Measurements from ENCODE around the gene CCDC40.
"Not testable (repeated sequence)": the region's sequence is repeated elsewhere in the genome, so short reads cannot be mapped to it uniquely, and the experiment has no call there.

The CCDC40 gene

DNA sequence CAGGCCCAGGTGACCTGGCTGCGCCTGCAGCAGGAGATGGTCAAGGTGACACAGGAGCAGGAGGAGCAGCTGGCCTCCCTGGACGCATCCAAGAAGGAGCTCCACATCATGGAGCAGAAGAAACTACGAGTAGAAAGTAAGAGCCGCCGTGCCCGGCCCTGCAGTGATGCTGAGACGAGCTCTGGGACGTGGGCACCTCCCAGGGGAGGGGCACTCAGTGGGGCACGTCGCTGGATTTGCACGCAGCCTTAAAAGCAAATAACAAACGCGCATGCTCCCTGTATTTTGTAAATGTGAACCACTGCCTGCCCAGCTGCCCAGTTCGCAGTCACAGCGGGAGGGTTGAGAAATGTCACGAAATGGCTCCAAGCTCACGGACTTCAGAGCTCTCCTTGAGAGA is 49.6 kb downstream of the CCDC40 start:
- Mint-ChIP-seq H3K9me3 (no peaks in the 10 kb centered on the region), H3K27me3 (ENCODE audit: low read depth, poor library complexity) (peaks cover 5% of the 10 kb centered on the region), H3K27ac (no peak overlapping the region), H3K4me1 (no peaks in the 10 kb centered on the region), H3K36me3 (ENCODE audit: low read depth) (peaks cover 11% of the 10 kb centered on the region), H3K4me3 (no peak overlapping the region)
- TF ChIP-seq, protein P1, sequence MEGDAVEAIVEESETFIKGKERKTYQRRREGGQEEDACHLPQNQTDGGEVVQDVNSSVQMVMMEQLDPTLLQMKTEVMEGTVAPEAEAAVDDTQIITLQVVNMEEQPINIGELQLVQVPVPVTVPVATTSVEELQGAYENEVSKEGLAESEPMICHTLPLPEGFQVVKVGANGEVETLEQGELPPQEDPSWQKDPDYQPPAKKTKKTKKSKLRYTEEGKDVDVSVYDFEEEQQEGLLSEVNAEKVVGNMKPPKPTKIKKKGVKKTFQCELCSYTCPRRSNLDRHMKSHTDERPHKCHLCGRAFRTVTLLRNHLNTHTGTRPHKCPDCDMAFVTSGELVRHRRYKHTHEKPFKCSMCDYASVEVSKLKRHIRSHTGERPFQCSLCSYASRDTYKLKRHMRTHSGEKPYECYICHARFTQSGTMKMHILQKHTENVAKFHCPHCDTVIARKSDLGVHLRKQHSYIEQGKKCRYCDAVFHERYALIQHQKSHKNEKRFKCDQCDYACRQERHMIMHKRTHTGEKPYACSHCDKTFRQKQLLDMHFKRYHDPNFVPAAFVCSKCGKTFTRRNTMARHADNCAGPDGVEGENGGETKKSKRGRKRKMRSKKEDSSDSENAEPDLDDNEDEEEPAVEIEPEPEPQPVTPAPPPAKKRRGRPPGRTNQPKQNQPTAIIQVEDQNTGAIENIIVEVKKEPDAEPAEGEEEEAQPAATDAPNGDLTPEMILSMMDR (IDR thresholded peaks at IDR 0.05) = no peak
- no peak for DNase-seq

DNA sequence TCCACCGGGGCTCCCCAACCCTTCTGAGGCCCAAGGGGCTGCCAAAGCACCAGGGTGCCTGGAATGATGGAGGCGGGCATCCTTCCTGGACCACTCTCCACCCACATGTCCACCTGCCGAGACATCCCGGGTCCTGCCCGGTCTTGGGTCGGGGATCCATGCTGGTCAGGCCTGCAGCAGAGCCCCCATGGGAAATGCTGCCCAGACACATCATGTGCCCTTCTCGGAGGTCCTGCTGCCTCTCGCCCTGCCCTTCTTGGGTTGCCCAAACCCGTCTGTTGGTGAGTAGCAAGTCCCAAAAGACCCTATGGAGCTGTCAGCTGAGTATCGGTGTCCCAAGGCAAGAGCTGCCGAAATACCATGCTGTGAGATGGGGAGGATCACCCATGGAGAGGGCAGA is 50.2 kb downstream of the CCDC40 start:
- H3K9me3 Mint-ChIP-seq = no peaks in the 10 kb centered on the region
- H3K27me3 Mint-ChIP-seq (ENCODE audit: low read depth, poor library complexity) = peaks cover 5% of the 10 kb centered on the region
- H3K4me3 Mint-ChIP-seq = no peak overlapping the region

DNA sequence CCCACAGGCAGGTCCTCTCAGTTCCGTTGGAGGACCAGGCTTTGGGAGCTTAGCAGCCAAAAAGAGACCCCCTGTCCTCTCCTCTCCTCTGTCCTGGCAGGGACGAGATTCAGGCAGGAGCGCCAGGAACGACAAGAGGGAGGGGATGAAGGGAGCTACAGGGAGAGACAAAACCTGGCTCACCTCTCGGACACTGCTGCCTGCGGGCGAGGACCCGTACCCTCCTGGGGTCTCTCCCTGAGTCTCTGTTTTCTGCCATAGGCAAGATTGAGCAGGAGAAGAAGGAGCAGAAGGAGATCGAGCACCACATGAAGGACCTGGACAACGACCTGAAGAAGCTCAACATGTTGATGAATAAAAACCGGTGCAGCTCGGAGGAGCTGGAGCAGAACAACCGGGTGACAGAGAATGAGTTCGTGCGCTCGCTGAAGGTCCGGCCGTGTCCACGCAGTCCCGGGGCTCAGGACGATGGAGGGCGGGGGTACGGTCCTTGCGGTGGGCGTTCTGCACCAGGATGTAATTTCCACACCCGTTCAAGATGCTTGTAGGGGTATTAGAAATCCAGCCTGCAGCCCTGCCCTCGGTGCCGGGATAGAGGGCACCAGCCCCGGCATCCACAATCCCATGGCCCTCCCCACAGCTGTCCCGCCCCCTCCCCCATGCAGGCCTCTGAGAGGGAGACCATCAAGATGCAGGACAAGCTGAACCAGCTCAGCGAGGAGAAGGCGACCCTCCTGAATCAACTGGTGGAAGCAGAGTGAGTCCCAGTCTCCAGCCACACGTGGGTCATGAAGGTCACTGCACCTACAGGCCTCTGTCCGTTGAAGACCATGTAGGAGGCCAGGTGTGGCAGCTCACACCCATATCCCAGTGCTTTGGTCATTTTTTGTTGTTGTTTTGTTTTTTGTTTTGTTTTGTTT is 51.2 kb downstream of the CCDC40 start:
- Mint-ChIP-seq H3K27ac (no peak overlapping the region), H3K9me3 (peaks cover 4% of the 10 kb centered on the region), H3K27me3 (ENCODE audit: low read depth, poor library complexity) (peaks cover 9% of the 10 kb centered on the region), H3K4me3 (no peak overlapping the region), H3K36me3 (ENCODE audit: low read depth) (peaks cover 25% of the 10 kb centered on the region), H3K4me1 (no peaks in the 10 kb centered on the region)
- TF ChIP-seq, protein P1 (IDR thresholded peaks at IDR 0.05) = no peak
- no peak for DNase-seq

More for the DNA sequence above, 50.2 kb downstream of the CCDC40 start:
- Mint-ChIP-seq H3K4me1 (no peaks in the 10 kb centered on the region), H3K27ac (no peak overlapping the region), H3K36me3 (ENCODE audit: low read depth) (peaks cover 16% of the 10 kb centered on the region)
- TF ChIP-seq, protein P1 (IDR thresholded peaks at IDR 0.05) = no peak
- no peak for DNase-seq

DNA sequence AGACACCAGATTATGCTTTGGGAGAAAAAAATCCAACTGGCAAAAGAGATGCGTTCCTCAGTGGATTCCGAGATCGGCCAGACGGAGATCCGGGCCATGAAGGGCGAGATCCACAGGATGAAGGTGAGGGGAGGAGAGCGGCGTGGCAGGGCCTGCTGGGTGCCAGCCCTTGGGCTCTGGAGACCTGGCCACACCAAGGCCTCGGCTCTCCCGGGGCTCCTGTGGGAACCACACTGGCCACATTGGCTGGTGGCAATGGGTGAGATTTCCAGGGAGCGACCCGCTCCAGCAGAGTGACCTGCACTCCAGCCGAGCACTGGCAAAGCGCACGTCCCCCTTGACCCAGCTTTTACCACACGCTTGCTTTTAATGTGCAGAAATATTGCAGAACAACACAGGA is 53.3 kb downstream of the CCDC40 start:
- H3K27me3 Mint-ChIP-seq (ENCODE audit: low read depth, poor library complexity) = peaks cover 9% of the 10 kb centered on the region
- no peak overlapping the region for H3K4me3 Mint-ChIP-seq
- H3K9me3 Mint-ChIP-seq = peaks cover 4% of the 10 kb centered on the region
- H3K36me3 Mint-ChIP-seq (ENCODE audit: low read depth) = peaks cover 30% of the 10 kb centered on the region
- no peak for DNase-seq
- TF ChIP-seq, protein P1 (IDR thresholded peaks at IDR 0.05) = no peak
- no peak overlapping the region for H3K27ac Mint-ChIP-seq
- H3K4me1 Mint-ChIP-seq = peaks cover 3% of the 10 kb centered on the region

DNA sequence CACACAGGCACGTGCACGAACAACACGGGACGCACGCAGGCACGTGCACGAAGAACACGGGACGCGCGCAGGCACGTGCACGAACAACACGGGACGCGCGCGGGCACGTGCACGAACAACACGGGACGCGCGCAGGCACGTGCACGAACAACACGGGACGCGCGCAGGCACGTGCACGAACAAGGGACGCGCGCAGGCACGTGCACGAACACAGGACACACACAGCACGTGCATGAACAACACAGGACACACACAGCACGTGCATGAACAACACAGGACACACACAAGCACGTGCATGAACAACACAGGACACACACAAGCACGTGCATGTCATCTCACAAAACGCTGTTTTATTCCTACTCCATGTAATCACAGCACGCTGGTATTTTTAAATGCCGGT is 53.7 kb downstream of the CCDC40 start:
- not testable (repeated sequence) for H3K27me3 Mint-ChIP-seq (ENCODE audit: low read depth, poor library complexity); H3K4me1 Mint-ChIP-seq; H3K4me3 Mint-ChIP-seq; H3K9me3 Mint-ChIP-seq; DNase-seq
- peak overlapping the region; percentile 72 for H3K27ac Mint-ChIP-seq
- peaks cover 30% of the 10 kb centered on the region for H3K36me3 Mint-ChIP-seq (ENCODE audit: low read depth)

DNA sequence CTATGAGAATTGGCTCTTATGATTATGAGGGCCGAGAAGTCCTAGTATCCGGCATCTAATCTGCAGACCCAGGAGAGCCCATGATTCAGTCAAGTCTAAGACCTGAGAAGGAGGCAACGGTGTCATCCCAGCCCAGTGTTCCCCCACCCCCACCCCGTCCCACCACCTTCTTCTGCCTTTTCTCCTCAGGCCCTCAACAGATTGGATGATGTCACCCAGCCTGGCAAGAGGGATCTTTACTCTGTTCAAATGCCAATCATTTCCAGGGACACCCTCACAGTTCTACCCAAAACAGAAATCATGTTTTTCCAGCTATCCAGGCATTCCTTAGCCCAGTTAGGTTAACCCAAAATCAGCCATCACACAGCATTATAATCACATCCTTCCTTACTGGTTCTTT is 54.9 kb downstream of the CCDC40 start:
- DNase-seq = no peak
- Mint-ChIP-seq H3K4me3 (no peak overlapping the region), H3K36me3 (ENCODE audit: low read depth) (peaks cover 30% of the 10 kb centered on the region), H3K27me3 (ENCODE audit: low read depth, poor library complexity) (peaks cover 9% of the 10 kb centered on the region), H3K4me1 (peaks cover 14% of the 10 kb centered on the region), H3K27ac (no peak overlapping the region), H3K9me3 (peaks cover 4% of the 10 kb centered on the region)
- TF ChIP-seq, protein P1 (IDR thresholded peaks at IDR 0.05) = no peak
